HepG2 (cell line): ENCODE measurements around the gene DGUOK. TPM values are rescaled to one million over a fixed set of nuclear protein-coding genes. Genes with fewer than 3 reads are reported as not detected.

Source experiments
- AGO1 ChIP-seq: fragments of 200-400 bp; formaldehyde crosslinking; IDR thresholded peaks from 2 replicates; pipeline ENCODE4 v1.6.1; 2017; ENCODE audit warnings: mild to moderate bottlenecking, low read depth, low read length, moderate library complexity; ENCODE audit not compliant: poor library complexity, severe bottlenecking
- BRD4 ChIP-seq: sonication (generic); formaldehyde crosslinking; IDR thresholded peaks from 2 replicates; pipeline ENCODE4 v1.4.0; 2020; ENCODE audit warnings: missing genetic modification reagents
- DPF2 ChIP-seq: sonication (generic); formaldehyde crosslinking; IDR thresholded peaks from 2 replicates; pipeline ENCODE4 v1.4.0; 2020; ENCODE audit warnings: mild to moderate bottlenecking, low read depth, missing genetic modification reagents, borderline replicate concordance
- EP300 ChIP-seq, 3 experiments: sonication (generic) in 1 of 3; formaldehyde crosslinking in 1 of 3; IDR thresholded peaks; 2 replicates each; pipeline versions ENCODE4 v1.5.1 to v1.6.1; 2011 to 2020; ENCODE audit warnings: low read depth in 2 of 3, low read length in 2 of 3, borderline replicate concordance in 1 of 3, improper control_type of control experiment in 1 of 3, mild to moderate bottlenecking in 1 of 3, missing genetic modification reagents in 1 of 3, moderate library complexity in 1 of 3
- FIP1L1 ChIP-seq: fragments of 200-400 bp; formaldehyde crosslinking; IDR thresholded peaks from 2 replicates; pipeline ENCODE4 v1.6.1; 2018; ENCODE audit warnings: low read depth, mild to moderate bottlenecking, low read length, moderate library complexity, borderline replicate concordance; ENCODE audit not compliant: insufficient read depth
- GATA4 ChIP-seq: sonication (generic); IDR thresholded peaks from 2 replicates; pipeline ENCODE4 v1.6.1; 2016; ENCODE audit warnings: antibody characterized with exemption, low read depth, borderline replicate concordance
- HNRNPUL1 ChIP-seq: fragments of 200-400 bp; formaldehyde crosslinking; IDR thresholded peaks from 2 replicates; pipeline ENCODE4 v1.6.1; 2017; ENCODE audit warnings: low read depth, mild to moderate bottlenecking, low read length, moderate library complexity
- JDP2 ChIP-seq: sonication (generic); formaldehyde crosslinking; IDR thresholded peaks from 2 replicates; pipeline ENCODE4 v1.8.1; 2022; ENCODE audit warnings: missing genetic modification reagents, borderline replicate concordance
- MXD4 ChIP-seq: IDR thresholded peaks from 2 replicates; pipeline ENCODE4 v1.6.1; 2016; ENCODE audit warnings: mild to moderate bottlenecking, missing biosample characterization, missing genetic modification reagents
- RAD21 ChIP-seq: fragments of 450-650 bp; formaldehyde crosslinking; IDR thresholded peaks from 2 replicates; pipeline ENCODE4 v1.5.0; 2020; ENCODE audit warnings: mild to moderate bottlenecking
- RARG ChIP-seq: sonication (generic); formaldehyde crosslinking; IDR thresholded peaks from 2 replicates; pipeline ENCODE4 v1.4.0; 2020; ENCODE audit warnings: low read depth, mild to moderate bottlenecking, missing genetic modification reagents
- REXO4 ChIP-seq: sonication (generic); formaldehyde crosslinking; IDR thresholded peaks from 2 replicates; pipeline ENCODE4 v1.8.0; 2022; ENCODE audit warnings: missing genetic modification reagents, mild to moderate bottlenecking, borderline replicate concordance
- SOX13 ChIP-seq, 3 experiments: fragments of 450-650 bp in 1 of 3; sonication (generic) in 1 of 3; formaldehyde crosslinking in 1 of 3; IDR thresholded peaks in 2 of 3; conservative IDR thresholded peaks in 1 of 3; 2 replicates each; pipeline versions ENCODE4 v1.5.0 to v1.6.1; 2016 to 2020; ENCODE audit warnings: antibody characterized with exemption in 1 of 3, mild to moderate bottlenecking in 1 of 3, missing compliant biosample characterization in 1 of 3, missing genetic modification reagents in 1 of 3, moderate library complexity in 1 of 3
- ZNF264 ChIP-seq: sonication (generic); formaldehyde crosslinking; IDR thresholded peaks from 2 replicates; pipeline ENCODE4 v1.4.0; 2020; ENCODE audit warnings: missing genetic modification reagents
- ZNF543 ChIP-seq: sonication (generic); formaldehyde crosslinking; IDR thresholded peaks from 2 replicates; pipeline ENCODE4 v1.4.0; 2020; ENCODE audit warnings: mild to moderate bottlenecking, missing genetic modification reagents
- ZNF562 ChIP-seq: sonication (generic); formaldehyde crosslinking; IDR thresholded peaks from 2 replicates; pipeline ENCODE4 v1.8.0; 2022; ENCODE audit warnings: missing genetic modification reagents, borderline replicate concordance
- ZNF570 ChIP-seq: sonication (generic); formaldehyde crosslinking; IDR thresholded peaks from 2 replicates; pipeline ENCODE4 v1.4.0; 2020; ENCODE audit warnings: mild to moderate bottlenecking, missing genetic modification reagents, borderline replicate concordance
- ZNF605 ChIP-seq: sonication (generic); formaldehyde crosslinking; IDR thresholded peaks from 2 replicates; pipeline ENCODE4 v1.8.0; 2022; ENCODE audit warnings: mild to moderate bottlenecking, missing genetic modification reagents
- ZNF75D ChIP-seq: sonication (generic); formaldehyde crosslinking; IDR thresholded peaks from 2 replicates; pipeline ENCODE4 v1.8.1; 2023; ENCODE audit warnings: missing genetic modification reagents, mild to moderate bottlenecking, borderline replicate concordance
- polyA plus RNA-seq, 8 experiments: library from polyadenylated mRNA; depleted of rRNA in 3 of 8; stranded (reverse) in 7 of 8; unstranded in 1 of 8; fragments of >200 nt; fragmentation: Illumina TruSeq in 4 of 8; extraction: Trizol in 4 of 8; gene quantifications; 2 replicates each; pipeline versions ENCODE4 v1.2.1 to v1.2.3, GENCODE V29; 2011 to 2016; ENCODE audit warnings: low read depth in 4 of 8, missing spikeins in 1 of 8, mixed read lengths in 1 of 8; ENCODE audit not compliant: insufficient read depth in 1 of 8
- total RNA-seq, 5 experiments: library from RNA; depleted of rRNA; stranded (reverse); fragments of >200 nt; fragmentation: Illumina TruSeq; extraction: Trizol; gene quantifications; 2 replicates each; pipeline ENCODE4 v1.2.3, GENCODE V29; 2016; ENCODE audit warnings: low read depth in 1 of 5
- TF ChIP-seq, protein P1 (sequence below): sonication (generic); formaldehyde crosslinking; IDR thresholded peaks from 2 replicates; pipeline ENCODE4 v1.4.0; 2020; ENCODE audit warnings: mild to moderate bottlenecking, missing genetic modification reagents
- TF ChIP-seq, protein P2 (sequence below): sonication (generic); formaldehyde crosslinking; IDR thresholded peaks from 2 replicates; pipeline ENCODE4 v1.8.0; 2022; ENCODE audit warnings: mild to moderate bottlenecking, missing genetic modification reagents, borderline replicate concordance

Gene DGUOK
- total and polyA plus RNA-seq, 2 of the 13 experiments (the other 11 are each of a cell fraction or from before 2014, with no cell fraction given) = 105 to 137 TPM

DNA sequence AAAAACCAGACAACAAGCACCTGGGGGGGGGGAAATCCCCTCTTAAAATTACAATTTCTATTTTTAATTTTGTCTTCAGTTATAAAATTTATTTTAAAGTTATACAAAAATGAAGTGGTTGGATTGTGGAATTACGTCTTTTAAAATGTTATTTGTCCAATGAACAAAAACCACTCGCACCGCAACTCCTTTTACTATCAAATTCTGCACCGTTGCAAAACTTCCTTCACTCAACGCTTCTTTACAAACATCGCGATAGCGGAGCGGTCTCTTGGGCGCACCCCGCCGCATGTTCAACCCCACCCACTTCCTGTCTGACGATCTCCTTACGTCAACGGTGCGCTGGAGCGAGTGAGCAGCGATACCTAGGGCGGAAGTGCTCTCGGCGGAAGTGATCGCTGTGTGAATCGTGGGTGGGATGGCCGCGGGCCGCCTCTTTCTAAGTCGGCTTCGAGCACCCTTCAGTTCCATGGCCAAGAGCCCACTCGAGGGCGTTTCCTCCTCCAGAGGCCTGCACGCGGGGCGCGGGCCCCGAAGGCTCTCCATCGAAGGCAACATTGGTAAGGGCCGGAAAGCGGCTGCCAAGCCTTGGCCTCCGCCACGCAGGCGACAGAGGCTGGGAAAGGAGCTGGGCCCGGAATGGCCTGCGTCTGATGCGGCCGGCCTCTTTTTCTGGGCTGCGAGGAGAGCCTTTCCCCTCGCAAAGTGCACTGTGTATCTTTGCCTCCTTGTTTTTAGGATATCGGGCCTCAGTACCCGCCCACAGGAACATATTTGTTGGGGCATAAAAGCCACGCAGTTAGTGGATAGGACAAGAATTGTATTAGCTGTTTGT lies at the start of gene DGUOK (continued):
- TF ChIP-seq, protein P1, sequence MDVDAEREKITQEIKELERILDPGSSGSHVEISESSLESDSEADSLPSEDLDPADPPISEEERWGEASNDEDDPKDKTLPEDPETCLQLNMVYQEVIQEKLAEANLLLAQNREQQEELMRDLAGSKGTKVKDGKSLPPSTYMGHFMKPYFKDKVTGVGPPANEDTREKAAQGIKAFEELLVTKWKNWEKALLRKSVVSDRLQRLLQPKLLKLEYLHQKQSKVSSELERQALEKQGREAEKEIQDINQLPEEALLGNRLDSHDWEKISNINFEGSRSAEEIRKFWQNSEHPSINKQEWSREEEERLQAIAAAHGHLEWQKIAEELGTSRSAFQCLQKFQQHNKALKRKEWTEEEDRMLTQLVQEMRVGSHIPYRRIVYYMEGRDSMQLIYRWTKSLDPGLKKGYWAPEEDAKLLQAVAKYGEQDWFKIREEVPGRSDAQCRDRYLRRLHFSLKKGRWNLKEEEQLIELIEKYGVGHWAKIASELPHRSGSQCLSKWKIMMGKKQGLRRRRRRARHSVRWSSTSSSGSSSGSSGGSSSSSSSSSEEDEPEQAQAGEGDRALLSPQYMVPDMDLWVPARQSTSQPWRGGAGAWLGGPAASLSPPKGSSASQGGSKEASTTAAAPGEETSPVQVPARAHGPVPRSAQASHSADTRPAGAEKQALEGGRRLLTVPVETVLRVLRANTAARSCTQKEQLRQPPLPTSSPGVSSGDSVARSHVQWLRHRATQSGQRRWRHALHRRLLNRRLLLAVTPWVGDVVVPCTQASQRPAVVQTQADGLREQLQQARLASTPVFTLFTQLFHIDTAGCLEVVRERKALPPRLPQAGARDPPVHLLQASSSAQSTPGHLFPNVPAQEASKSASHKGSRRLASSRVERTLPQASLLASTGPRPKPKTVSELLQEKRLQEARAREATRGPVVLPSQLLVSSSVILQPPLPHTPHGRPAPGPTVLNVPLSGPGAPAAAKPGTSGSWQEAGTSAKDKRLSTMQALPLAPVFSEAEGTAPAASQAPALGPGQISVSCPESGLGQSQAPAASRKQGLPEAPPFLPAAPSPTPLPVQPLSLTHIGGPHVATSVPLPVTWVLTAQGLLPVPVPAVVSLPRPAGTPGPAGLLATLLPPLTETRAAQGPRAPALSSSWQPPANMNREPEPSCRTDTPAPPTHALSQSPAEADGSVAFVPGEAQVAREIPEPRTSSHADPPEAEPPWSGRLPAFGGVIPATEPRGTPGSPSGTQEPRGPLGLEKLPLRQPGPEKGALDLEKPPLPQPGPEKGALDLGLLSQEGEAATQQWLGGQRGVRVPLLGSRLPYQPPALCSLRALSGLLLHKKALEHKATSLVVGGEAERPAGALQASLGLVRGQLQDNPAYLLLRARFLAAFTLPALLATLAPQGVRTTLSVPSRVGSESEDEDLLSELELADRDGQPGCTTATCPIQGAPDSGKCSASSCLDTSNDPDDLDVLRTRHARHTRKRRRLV = peak; percentile 22; the same call in 1 of the 2 replicates
- TF ChIP-seq RARG (peak; percentile 79; the same call in 1 of the 2 replicates), BRD4 (CRISPR knock-in tag) (peak; percentile 92), ZNF264 (CRISPR knock-in tag) (peak; percentile 76; the same call in 1 of the 2 replicates), GATA4 (peak; percentile 46; the same call in 1 of the 2 replicates), MXD4 (peak; percentile 67; the same call in 1 of the 2 replicates), EP300 (IDR thresholded peaks at IDR 0.05; ENCODE audit: low read depth in 2 of 2, low read length in 2 of 2) (peak; percentile 49 to 64; a peak in 2 of 4 replicates), EP300 (CRISPR knock-in tag; IDR thresholded peaks at IDR 0.05; ENCODE audit: borderline replicate concordance) (peak; percentile 55), SOX13 (IDR thresholded peaks at IDR 0.05) (no peak), SOX13 (CRISPR knock-in tag; conservative IDR thresholded peaks at IDR 0.05 in 1 of 2, IDR thresholded peaks at IDR 0.05 in 1 of 2) (peak in 1 of 2 experiments; percentile 59; a peak in 2 of 4 replicates), FIP1L1 (no peak), REXO4 (CRISPR knock-in tag) (no peak), ZNF605 (CRISPR knock-in tag) (peak; percentile 100), RAD21 (CRISPR knock-in tag) (peak; percentile 69), ZNF562 (CRISPR knock-in tag) (no peak; the same call in 1 of the 2 replicates), HNRNPUL1 (no peak), ZNF75D (CRISPR knock-in tag) (peak; percentile 85; the same call in 1 of the 2 replicates), AGO1 (peak; percentile 80), DPF2 (CRISPR knock-in tag) (no peak), JDP2 (CRISPR knock-in tag) (no peak), ZNF570 (CRISPR knock-in tag) (0 out of 2 replicates have a peak, but pooled peaks have one; percentile 92), ZNF543 (CRISPR knock-in tag) (peak; percentile 91)
- TF ChIP-seq, protein P2, sequence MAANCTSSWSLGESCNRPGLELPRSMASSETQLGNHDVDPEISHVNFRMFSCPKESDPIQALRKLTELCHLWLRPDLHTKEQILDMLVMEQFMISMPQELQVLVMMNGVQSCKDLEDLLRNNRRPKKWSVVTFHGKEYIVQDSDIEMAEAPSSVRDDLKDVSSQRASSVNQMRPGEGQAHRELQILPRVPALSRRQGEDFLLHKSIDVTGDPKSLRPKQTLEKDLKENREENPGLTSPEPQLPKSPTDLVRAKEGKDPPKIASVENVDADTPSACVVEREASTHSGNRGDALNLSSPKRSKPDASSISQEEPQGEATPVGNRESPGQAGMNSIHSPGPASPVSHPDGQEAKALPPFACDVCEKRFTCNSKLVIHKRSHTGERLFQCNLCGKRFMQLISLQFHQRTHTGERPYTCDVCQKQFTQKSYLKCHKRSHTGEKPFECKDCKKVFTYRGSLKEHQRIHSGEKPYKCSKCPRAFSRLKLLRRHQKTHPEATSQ (CRISPR knock-in tag) = peak; percentile 85; the same call in 1 of the 2 replicates
